Testis (tissue), 3 donors: ENCODE measurements around the gene PDGFRB. TPM values are rescaled to one million over a fixed set of nuclear protein-coding genes. Genes with fewer than 3 reads are reported as not detected.

Experiments
- DNase-seq: peaks from one replicate; pipeline ENCODE4 v3.0.0-alpha.2; 2019
- H3K27ac ChIP-seq, 2 donors: fragments of 200-600 bp; sonication (generic); one replicate each; pipeline ENCODE4 v1.5.1; 2019
- H3K27me3 ChIP-seq: fragments of 200-600 bp; sonication (generic); one replicate; pipeline ENCODE4 v1.5.1; 2019
- H3K36me3 ChIP-seq: fragments of 200-600 bp; sonication (generic); one replicate; pipeline ENCODE4 v1.5.1; 2017; ENCODE audit warnings: low read depth; ENCODE audit errors: missing control alignments
- H3K4me1 ChIP-seq: fragments of 200-600 bp; sonication (generic); one replicate; pipeline ENCODE4 v1.5.1; 2019
- H3K4me3 ChIP-seq, 2 donors: fragments of 200-600 bp; sonication (generic); one replicate each; pipeline ENCODE4 v1.5.1; 2017 to 2019
- H3K9me3 ChIP-seq: fragments of 200-600 bp; sonication (generic); one replicate; pipeline ENCODE4 v1.5.1; 2017
- POLR2A ChIP-seq: fragments of 450-650 bp; IDR thresholded peaks from one replicate; pipeline ENCODE4 v1.6.1; 2017; ENCODE audit warnings: antibody characterized with exemption, mild to moderate bottlenecking, moderate library complexity
- WGBS, 2 donors: methylation state at CpG; one replicate each; pipeline ENCODE4 v1.1.5; 2018; 5-methylcytosine and 5-hydroxymethylcytosine counted together
- intact Hi-C: fragments of 100-400 bp; cut with DNase I; formaldehyde crosslinking; loops from one replicate; pipeline ENCODE4 v1.15.1; 2023; ENCODE audit warnings: low total_unique reads
- polyA plus RNA-seq: library from polyadenylated mRNA; stranded (reverse); fragments of 350-450 nt; fragmentation: Illumina TruSeq; extraction: RNeasy Lipid Tissue Mini Kit (QIAGEN cat#74804); gene quantifications from one replicate; pipeline ENCODE4 v1.2.3, GENCODE V29; 2014; ENCODE audit warnings: low read depth, low replicate concordance; ENCODE audit not compliant: insufficient read depth
- total RNA-seq, 2 donors: library from RNA; depleted of rRNA; stranded (reverse); fragments of >200 nt; gene quantifications; one replicate each; pipeline ENCODE4 v1.2.3, GENCODE V29; 2016
- TF ChIP-seq, protein P1 (sequence below), 3 experiments: fragments of 450-650 bp in 2 of 3; fragments of 200-600 bp in 1 of 3; sonication (generic) in 1 of 3; IDR thresholded peaks; one replicate each; pipeline ENCODE4 v1.5.1; 2016 to 2019; ENCODE audit warnings: antibody characterized with exemption in 3 of 3, mild to moderate bottlenecking in 2 of 3, moderate library complexity in 1 of 3

PDGFRB gene
- total and polyA plus RNA-seq, 3 donors from 2014 or later = 61.6 to 87.0 (median 71.2) TPM

DNA sequence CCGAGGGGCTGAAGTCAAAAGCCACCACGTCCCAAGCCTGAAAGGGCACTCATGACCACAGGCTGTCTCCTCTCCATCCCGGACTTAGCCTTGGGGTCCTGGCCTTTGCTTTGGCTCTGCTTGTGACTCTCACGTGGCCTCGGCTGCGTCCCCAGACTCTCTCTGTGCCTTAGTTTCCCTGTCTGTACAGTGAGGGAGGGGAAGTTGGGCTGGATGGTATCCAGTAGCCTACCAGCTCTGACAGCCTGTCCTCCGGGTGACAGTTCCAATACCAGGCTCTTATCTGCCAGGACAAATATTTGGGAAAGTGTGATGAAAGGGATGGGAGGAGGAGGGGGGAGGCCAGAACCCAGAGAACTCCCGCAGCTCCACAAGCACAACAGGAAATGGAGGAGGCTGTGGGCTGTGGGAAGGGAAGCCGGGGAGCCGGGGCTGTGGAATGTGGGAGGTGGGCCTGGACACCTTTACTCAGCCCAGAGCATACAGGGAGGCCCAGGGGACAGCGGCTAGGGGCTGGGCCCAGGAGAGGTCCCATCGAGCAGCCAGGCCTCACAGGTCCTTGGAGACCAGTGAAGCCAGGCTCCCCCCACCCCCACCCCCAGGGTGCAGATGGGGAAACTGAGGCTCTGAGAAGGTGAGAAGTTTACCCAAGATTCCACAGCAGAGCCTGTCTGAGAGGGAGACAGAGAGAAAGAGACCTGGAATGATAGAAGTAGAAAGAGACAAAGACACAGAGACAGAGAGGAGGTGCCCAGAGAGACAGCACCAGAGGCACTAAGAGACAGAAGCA is 18.3 kb downstream of the PDGFRB start:
- peaks cover 56% of the 10 kb centered on the region for H3K4me1 ChIP-seq
- TF ChIP-seq, protein P1, sequence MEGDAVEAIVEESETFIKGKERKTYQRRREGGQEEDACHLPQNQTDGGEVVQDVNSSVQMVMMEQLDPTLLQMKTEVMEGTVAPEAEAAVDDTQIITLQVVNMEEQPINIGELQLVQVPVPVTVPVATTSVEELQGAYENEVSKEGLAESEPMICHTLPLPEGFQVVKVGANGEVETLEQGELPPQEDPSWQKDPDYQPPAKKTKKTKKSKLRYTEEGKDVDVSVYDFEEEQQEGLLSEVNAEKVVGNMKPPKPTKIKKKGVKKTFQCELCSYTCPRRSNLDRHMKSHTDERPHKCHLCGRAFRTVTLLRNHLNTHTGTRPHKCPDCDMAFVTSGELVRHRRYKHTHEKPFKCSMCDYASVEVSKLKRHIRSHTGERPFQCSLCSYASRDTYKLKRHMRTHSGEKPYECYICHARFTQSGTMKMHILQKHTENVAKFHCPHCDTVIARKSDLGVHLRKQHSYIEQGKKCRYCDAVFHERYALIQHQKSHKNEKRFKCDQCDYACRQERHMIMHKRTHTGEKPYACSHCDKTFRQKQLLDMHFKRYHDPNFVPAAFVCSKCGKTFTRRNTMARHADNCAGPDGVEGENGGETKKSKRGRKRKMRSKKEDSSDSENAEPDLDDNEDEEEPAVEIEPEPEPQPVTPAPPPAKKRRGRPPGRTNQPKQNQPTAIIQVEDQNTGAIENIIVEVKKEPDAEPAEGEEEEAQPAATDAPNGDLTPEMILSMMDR (IDR thresholded peaks at IDR 0.05) = no peak
- TF ChIP-seq POLR2A = no peak

GRCh38 chr5:150136305-150137167 is 19.1 kb downstream of the PDGFRB start:
- Histone ChIP-seq H3K9me3 (no peaks in the 10 kb centered on the region), H3K27me3 (no peaks in the 10 kb centered on the region), H3K36me3 (no peaks in the 10 kb centered on the region), H3K4me3 (no peak overlapping the region), H3K27ac (peak overlapping the region; percentile 72 to 86), H3K4me1 (peaks cover 59% of the 10 kb centered on the region)
- DNase-seq = no peak
- WGBS, 2 donors = 76 to 84% methylated on average over 12 to 16 of the region's 16 CpGs
- TF ChIP-seq, protein P1 (IDR thresholded peaks at IDR 0.05) = no peak
- TF ChIP-seq POLR2A = no peak
- intact Hi-C loops = no loop called here

More for the DNA sequence above, 18.3 kb downstream of the PDGFRB start:
- no peak for DNase-seq
- Histone ChIP-seq H3K27ac (peak overlapping the region; percentile 72 to 86), H3K9me3 (no peaks in the 10 kb centered on the region), H3K36me3 (no peaks in the 10 kb centered on the region), H3K27me3 (no peaks in the 10 kb centered on the region), H3K4me3 (no peak overlapping the region)
- 44 to 47% methylated on average over 11 to 12 of the region's 12 CpGs for whole genome bisulfite sequencing, 2 donors
- intact Hi-C loops = no loop called here

DNA sequence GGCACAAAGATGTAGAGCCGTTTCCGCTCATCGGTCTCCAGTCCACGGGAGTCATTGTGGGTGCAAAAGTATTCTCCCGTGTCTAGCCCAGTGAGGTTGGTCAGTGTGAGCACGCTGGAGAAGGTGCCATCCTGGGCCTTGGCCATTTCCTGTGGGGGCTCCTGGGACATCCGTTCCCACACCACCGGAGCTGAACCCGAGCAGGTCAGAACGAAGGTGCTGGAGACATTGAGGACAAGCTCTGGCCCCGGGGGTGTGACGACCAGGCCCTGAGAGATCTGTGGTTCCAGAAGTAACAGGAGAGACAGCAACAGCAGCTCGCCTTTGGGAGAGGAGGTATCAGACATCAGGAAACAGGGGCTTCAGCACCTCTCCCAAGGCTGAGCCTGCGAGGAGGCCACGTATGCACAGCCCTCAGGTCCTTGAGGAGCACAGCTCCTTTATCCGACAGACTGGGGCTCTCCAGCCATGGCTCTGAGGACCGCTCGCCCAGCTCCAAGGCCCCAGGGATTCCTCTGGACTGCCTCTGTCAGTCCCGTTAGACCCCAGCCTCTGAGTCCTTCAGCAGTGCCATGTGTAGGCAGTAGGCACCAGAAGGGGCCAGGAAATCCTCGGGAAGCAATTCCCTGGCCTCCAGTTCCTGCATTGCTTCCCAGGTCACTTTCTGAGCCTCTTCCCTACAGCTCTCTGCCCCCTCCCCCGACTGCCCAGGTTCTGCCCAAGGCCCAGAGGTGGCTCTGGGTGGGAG is 19.9 kb downstream of the PDGFRB start:
- H3K9me3 ChIP-seq = no peaks in the 10 kb centered on the region
- 76 to 77% methylated on average over 14 to 21 of the region's 21 CpGs for WGBS, 2 donors
- TF ChIP-seq POLR2A = no peak
- TF ChIP-seq, protein P1 (IDR thresholded peaks at IDR 0.05) = no peak
- no peaks in the 10 kb centered on the region for H3K27me3 ChIP-seq
- H3K27ac ChIP-seq = peak overlapping the region; percentile 72 to 86
- H3K36me3 ChIP-seq = no peaks in the 10 kb centered on the region
- no peak overlapping the region for H3K4me3 ChIP-seq
- H3K4me1 ChIP-seq = peaks cover 57% of the 10 kb centered on the region
- intact Hi-C loops = no loop called here
- DNase-seq = no peak

GRCh38 chr5:150134198-150134588 is 21.5 kb downstream of the PDGFRB start:
- WGBS, 2 donors = 77% methylated on average over 7 of the region's 7 CpGs

More at GRCh38 chr5:150134198-150134588, 21.5 kb downstream of the PDGFRB start:
- Histone ChIP-seq H3K4me3 (no peak overlapping the region), H3K27ac (no peak overlapping the region), H3K27me3 (no peaks in the 10 kb centered on the region), H3K4me1 (peaks cover 49% of the 10 kb centered on the region), H3K9me3 (no peaks in the 10 kb centered on the region), H3K36me3 (no peaks in the 10 kb centered on the region)
- intact Hi-C loops = no loop called here
- TF ChIP-seq, protein P1 (IDR thresholded peaks at IDR 0.05) = no peak
- TF ChIP-seq POLR2A = no peak
- no peak for DNase-seq
